ENCODE results near the gene HNRNPCL1.
"Not testable (repeated sequence)": the region's sequence is repeated elsewhere in the genome, so short reads cannot be mapped to it uniquely, and the experiment has no call there.

- not testable (repeated sequence) for TF ChIP-seq EZH2phosphoT487 (IDR thresholded peaks at IDR 0.05; ENCODE audit: unreplicated experiment); EZH2 (IDR thresholded peaks at IDR 0.05; ENCODE audit: low read depth, unreplicated experiment)
Measured at GRCh38 chr1:12848620-12849019, at the start of gene HNRNPCL1.
